ENCODE measurements around the gene UBTD2. TPM values are rescaled to one million over a fixed set of nuclear protein-coding genes. Genes with fewer than 3 reads are reported as not detected.

Gene UBTD2
- total and polyA plus RNA-seq, 10 of the 15 experiments (the other 5 are each of a cell fraction or from before 2014, with no cell fraction given) = 7.7 to 30.5 (median 19.4) TPM

DNA sequence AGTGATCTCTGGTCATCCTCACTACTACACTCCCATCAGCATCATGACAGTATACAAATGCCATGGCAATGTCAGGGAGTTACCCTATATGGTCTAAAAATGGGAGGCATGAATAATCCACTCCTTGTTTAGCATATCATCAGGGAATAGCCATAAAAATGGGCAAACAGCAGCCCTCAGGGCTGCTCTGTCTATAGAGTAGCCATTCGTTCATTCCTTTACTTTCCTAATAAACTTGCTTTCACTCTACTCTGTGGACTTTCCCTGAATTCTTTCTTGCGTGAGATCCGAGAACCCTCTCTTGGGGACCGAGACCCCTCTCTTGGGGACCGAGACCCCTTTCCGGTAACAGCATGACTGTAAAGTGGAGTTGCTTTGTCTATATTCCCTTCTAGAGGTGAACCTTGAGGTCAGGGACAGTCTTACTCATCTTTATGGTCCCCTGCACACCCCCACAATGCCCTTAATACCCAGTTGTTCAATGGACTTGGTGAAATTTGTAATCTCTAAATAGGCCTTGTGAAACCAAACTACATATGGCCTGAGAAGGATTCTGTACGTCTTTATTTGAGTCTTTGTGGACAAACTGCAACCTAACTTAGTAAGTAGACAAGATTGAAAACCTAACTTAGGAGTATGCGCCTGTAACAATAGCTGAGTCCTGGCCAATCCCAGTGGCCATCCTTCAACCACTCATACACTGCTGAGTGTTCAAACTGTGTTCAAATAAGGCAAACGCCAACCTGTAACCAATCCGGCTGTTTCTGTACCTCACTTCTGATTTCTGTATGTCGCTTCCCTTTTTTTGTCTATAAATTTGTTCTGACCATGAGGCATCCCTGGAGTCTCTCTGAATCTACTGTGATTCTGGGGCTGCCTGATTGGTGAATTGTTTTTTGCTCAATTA, 32.3 kb upstream of the UBTD2 start (continued):
- TF ChIP-seq, protein P1, sequence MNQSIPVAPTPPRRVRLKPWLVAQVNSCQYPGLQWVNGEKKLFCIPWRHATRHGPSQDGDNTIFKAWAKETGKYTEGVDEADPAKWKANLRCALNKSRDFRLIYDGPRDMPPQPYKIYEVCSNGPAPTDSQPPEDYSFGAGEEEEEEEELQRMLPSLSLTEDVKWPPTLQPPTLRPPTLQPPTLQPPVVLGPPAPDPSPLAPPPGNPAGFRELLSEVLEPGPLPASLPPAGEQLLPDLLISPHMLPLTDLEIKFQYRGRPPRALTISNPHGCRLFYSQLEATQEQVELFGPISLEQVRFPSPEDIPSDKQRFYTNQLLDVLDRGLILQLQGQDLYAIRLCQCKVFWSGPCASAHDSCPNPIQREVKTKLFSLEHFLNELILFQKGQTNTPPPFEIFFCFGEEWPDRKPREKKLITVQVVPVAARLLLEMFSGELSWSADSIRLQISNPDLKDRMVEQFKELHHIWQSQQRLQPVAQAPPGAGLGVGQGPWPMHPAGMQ (IDR thresholded peaks at IDR 0.05; ENCODE audit: borderline replicate concordance) = no peak
- TF ChIP-seq ATF3 (IDR thresholded peaks at IDR 0.05; ENCODE audit: borderline replicate concordance, extremely low read depth, low read depth, low read length) (no peak), PKNOX1 (IDR thresholded peaks at IDR 0.05) (no peak), ZNF687 (IDR thresholded peaks at IDR 0.05) (no peak), FOS (IDR thresholded peaks at IDR 0.05; ENCODE audit: borderline replicate concordance, extremely low read depth, insufficient read length) (no peak), MXI1 (IDR thresholded peaks at IDR 0.05; ENCODE audit: low read depth, low read length) (no peak), EP300 (IDR thresholded peaks at IDR 0.05; ENCODE audit: borderline replicate concordance in 1 of 2, control insufficient read depth in 1 of 2, low read depth in 2 of 2, low read length in 2 of 2) (no peak), ZBTB33 (IDR thresholded peaks at IDR 0.05) (no peak), BRCA1 (IDR thresholded peaks at IDR 0.05; ENCODE audit: low read depth, low read length) (no peak)
- TF ChIP-seq, protein P2, sequence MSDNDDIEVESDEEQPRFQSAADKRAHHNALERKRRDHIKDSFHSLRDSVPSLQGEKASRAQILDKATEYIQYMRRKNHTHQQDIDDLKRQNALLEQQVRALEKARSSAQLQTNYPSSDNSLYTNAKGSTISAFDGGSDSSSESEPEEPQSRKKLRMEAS (IDR thresholded peaks at IDR 0.05; ENCODE audit: low read depth, low read length) = no peak
- TF ChIP-seq, protein P3, sequence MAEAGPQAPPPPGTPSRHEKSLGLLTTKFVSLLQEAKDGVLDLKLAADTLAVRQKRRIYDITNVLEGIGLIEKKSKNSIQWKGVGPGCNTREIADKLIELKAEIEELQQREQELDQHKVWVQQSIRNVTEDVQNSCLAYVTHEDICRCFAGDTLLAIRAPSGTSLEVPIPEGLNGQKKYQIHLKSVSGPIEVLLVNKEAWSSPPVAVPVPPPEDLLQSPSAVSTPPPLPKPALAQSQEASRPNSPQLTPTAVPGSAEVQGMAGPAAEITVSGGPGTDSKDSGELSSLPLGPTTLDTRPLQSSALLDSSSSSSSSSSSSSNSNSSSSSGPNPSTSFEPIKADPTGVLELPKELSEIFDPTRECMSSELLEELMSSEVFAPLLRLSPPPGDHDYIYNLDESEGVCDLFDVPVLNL (IDR thresholded peaks at IDR 0.05; ENCODE audit: low read depth, low read length) = no peak
- TF ChIP-seq, protein P4, sequence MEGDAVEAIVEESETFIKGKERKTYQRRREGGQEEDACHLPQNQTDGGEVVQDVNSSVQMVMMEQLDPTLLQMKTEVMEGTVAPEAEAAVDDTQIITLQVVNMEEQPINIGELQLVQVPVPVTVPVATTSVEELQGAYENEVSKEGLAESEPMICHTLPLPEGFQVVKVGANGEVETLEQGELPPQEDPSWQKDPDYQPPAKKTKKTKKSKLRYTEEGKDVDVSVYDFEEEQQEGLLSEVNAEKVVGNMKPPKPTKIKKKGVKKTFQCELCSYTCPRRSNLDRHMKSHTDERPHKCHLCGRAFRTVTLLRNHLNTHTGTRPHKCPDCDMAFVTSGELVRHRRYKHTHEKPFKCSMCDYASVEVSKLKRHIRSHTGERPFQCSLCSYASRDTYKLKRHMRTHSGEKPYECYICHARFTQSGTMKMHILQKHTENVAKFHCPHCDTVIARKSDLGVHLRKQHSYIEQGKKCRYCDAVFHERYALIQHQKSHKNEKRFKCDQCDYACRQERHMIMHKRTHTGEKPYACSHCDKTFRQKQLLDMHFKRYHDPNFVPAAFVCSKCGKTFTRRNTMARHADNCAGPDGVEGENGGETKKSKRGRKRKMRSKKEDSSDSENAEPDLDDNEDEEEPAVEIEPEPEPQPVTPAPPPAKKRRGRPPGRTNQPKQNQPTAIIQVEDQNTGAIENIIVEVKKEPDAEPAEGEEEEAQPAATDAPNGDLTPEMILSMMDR (IDR thresholded peaks at IDR 0.05 in 2 of 3, conservative IDR thresholded peaks at IDR 0.05 in 1 of 3; ENCODE audit: control insufficient read depth in 2 of 3, extremely low read depth in 1 of 3, insufficient read depth in 1 of 3, low read depth in 3 of 3, low read length in 3 of 3) = no peak
